AG04450 (cell line): ENCODE measurements around the gene PARD3B. TPM values are rescaled to one million over a fixed set of nuclear protein-coding genes. Genes with fewer than 3 reads are reported as not detected.

Experiments used
- CTCF ChIA-PET: fragments of 300-600, 350-600 bp; formaldehyde crosslinking; extraction: SDS; loops from one replicate; lab custom pipeline; 2022; ENCODE audit warnings: antibody characterized with exemption, inconsistent platforms; lab: Charles Lee
- POLR2A ChIA-PET: fragments of 350-600 bp; formaldehyde crosslinking; extraction: SDS; loops from one replicate; lab custom pipeline; 2021; ENCODE audit warnings: antibody characterized with exemption, inconsistent platforms; lab: Yijun Ruan, JAX
- DNase-seq: peaks from one replicate; pipeline ENCODE4 v3.0.0-alpha.2; 2011; ENCODE audit warnings: low read depth, low spot score
- H3K27ac ChIP-seq: one replicate; pipeline ENCODE4 v1.5.1; 2012; ENCODE audit warnings: low read depth, low read length, control low read depth
- H3K27me3 ChIP-seq: one replicate; pipeline ENCODE4 v1.6.0; 2012; ENCODE audit warnings: low read length; ENCODE audit not compliant: control insufficient read depth, insufficient read depth
- H3K4me3 ChIP-seq: 2 replicates; pipeline ENCODE4 v1.5.1; 2011; ENCODE audit warnings: mild to moderate bottlenecking, low read depth, low read length, control low read depth
- H3K9me3 ChIP-seq: 2 replicates; pipeline ENCODE4 v1.5.1; 2012; ENCODE audit warnings: low read length; ENCODE audit not compliant: control insufficient read depth, insufficient read depth
- CTCF ChIP-seq: IDR thresholded peaks from 2 replicates; pipeline ENCODE4 v1.5.1; 2011; ENCODE audit warnings: low read depth, low read length, control low read depth, inconsistent platforms
- polyA plus RNA-seq: library from polyadenylated mRNA; depleted of rRNA; stranded (reverse); fragments of >200 nt; gene quantifications from 2 replicates; pipeline ENCODE4 v1.2.3, GENCODE V29; 2011

Gene PARD3B
- polyA plus RNA-seq, 1 experiment: 8.5 TPM

- CTCF ChIA-PET: no interaction called here
Observed at GRCh38 chr2:205013586-205013985, 468.3 kb downstream of the PARD3B start.

GRCh38 chr2:205014201-205014600 lies 468.9 kb downstream of the PARD3B start:
- Histone ChIP-seq H3K27ac (no peak overlapping the region), H3K27me3 (no peaks in the 10 kb centered on the region), H3K4me3 (no peak overlapping the region), H3K9me3 (no peaks in the 10 kb centered on the region)
- ChIA-PET POLR2A (no interaction called here), CTCF (interaction anchor here (0.6 kb wide), 1 partner anchor 473 kb away, joined by 3 read pairs; no protein-coding TSS in a partner anchor)
- TF ChIP-seq CTCF: no peak
- no peak for DNase-seq

More at GRCh38 chr2:205013586-205013985, 468.3 kb downstream of the PARD3B start:
- no peaks in the 10 kb centered on the region for H3K27me3 ChIP-seq
- no peaks in the 10 kb centered on the region for H3K9me3 ChIP-seq
- POLR2A ChIA-PET: no interaction called here
- TF ChIP-seq CTCF: no peak
- DNase-seq: no peak
- H3K4me3 ChIP-seq: no peak overlapping the region
- no peak overlapping the region for H3K27ac ChIP-seq

GRCh38 chr2:205017381-205017780 lies 472.1 kb downstream of the PARD3B start:
- DNase-seq: no peak
- Histone ChIP-seq H3K9me3 (no peaks in the 10 kb centered on the region), H3K27ac (no peak overlapping the region), H3K27me3 (no peaks in the 10 kb centered on the region), H3K4me3 (no peak overlapping the region)
- ChIA-PET CTCF (no interaction called here), POLR2A (no interaction called here)
- no peak for TF ChIP-seq CTCF

- CTCF ChIA-PET: no interaction called here
- POLR2A ChIA-PET: no interaction called here
- H3K27ac ChIP-seq: no peak overlapping the region
- no peaks in the 10 kb centered on the region for H3K9me3 ChIP-seq
- H3K4me3 ChIP-seq: no peak overlapping the region
- H3K27me3 ChIP-seq: no peaks in the 10 kb centered on the region
- no peak for DNase-seq
- no peak for TF ChIP-seq CTCF
Observed at GRCh38 chr2:205017912-205018311, 472.6 kb downstream of the PARD3B start.

- CTCF ChIA-PET: no interaction called here
Observed at GRCh38 chr2:205020673-205021072, 475.4 kb downstream of the PARD3B start.

More at GRCh38 chr2:205020673-205021072, 475.4 kb downstream of the PARD3B start:
- no peak overlapping the region for H3K27ac ChIP-seq
- POLR2A ChIA-PET: no interaction called here
- H3K27me3 ChIP-seq: no peaks in the 10 kb centered on the region
- DNase-seq: no peak
- no peak overlapping the region for H3K4me3 ChIP-seq
- no peak for TF ChIP-seq CTCF
- H3K9me3 ChIP-seq: no peaks in the 10 kb centered on the region
